SKM-1 treated with dmso at 0.1 percent for 144 hours (cell line): ENCODE data around the gene ZNF519.

ENCODE experiments used
- DNase-seq: peaks from one replicate; lab custom pipeline; 2025; ENCODE audit not compliant: unreplicated experiment; lab: John Stamatoyannopoulos, UW

ZNF519 gene

DNA sequence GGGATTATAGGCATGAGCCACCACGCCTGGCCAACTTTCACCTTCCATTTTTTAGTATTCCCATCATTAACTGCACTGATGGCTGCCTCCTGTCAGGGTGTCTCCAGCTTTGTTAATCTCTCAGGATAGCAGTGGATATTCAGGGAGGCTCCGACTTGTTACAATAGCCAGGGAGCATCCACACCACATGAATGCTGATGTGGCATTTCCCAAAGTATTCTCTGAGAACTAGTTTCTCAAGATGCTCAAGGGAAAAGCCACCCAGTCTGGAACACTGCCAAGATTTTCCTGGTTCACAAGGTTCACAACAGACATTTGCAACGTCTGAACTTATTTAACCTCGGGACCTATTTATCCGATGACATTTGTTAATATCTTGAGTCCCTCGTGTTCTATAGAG is 33.8 kb downstream of the ZNF519 start:
- DNase-seq: no peak

DNA sequence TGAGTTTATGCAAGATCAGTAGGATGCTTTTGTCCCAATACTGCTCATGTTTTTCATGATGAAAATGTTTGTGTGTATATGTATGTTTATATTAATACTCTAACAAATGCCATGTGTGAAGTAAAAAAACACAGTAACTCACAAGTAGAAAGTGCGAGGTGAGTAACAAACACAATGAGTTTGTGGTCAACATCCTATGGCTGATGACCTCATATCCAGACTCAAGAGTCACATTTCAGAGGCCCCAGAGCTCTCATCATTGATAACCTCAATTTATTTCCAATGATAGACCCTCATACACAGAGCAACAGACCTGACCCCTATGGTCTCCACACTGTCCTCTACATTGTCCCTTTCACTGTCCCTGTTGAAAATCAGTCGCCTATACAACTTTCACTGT is 34.5 kb downstream of the ZNF519 start:
- no peak for DNase-seq

DNA sequence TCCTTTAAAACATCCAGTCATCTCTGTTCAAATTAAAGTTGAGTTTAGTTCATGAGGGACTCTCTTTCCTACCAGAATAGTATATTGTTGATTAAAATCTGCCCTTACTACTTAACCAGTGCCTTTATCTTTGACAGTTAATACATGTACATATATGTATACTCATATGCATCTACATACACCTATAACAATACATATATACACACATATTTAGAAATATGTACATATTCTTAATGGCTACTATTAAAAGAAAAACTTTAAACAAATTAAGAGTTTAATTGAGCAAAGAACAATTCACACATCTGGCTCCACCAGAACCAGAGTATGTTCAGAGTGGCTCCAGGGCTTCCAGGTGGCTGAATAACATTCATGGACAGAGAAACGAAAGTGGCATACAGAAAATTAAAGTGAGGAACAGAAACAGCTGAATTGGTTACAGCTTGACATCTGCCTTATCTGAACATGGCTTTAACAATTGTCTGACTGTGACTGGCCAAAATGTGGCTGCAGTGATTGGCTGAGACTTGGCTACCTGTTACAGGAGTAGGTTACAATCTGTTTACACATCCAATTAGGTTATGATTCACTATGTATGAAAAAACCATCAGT is 38.8 kb downstream of the ZNF519 start:
- DNase-seq: no peak

DNA sequence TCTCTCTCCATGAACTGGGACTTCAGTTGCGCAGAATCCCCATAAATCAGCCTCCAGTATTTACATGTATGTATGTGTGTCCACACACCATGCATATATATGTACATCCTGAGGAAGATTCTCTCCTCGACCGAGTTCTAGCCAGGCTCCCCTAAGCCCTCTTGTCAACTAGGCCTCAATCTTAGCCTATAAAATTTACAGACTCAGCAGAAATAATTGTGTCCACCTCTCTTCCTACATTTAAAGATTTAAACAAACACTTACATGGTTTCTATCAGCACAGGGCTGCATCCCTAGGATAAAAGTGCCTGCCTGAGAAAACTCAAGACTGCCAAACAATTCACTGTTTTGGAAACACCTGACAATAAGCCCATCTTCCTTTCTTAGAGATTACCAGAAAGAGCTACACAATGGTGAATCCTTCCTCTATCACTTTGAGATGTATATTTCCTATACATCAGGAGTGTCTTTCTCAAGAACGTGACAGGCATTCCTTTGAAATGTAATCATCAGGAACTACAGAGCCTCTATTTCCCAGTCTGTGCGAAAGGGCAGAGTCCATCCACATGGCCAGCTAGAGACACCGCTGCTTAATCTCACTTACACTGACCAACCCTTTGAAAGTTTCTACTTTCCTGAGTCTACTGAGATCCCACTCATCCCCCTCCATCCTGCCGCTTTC is 39.5 kb downstream of the ZNF519 start:
- DNase-seq: no peak

DNA sequence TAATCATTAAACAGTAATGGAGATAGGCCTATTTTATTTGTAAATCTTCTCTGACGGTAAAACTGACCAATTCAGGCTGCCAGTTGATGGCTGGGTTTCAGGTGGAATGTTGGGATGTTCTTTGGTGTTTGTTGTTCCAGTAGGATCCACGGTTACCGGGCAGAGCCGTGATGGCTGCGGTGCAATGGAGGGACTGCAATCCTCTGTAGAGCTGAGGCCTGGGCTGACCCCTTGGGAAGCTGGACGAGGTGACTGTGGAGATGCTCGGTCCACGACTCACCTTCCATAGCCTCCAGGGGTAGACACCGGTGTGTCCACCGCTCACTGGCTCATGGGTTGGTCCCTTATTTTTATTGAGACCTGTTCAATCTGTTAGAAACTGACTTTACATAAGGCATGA is 42.5 kb downstream of the ZNF519 start:
- no peak for DNase-seq

DNA sequence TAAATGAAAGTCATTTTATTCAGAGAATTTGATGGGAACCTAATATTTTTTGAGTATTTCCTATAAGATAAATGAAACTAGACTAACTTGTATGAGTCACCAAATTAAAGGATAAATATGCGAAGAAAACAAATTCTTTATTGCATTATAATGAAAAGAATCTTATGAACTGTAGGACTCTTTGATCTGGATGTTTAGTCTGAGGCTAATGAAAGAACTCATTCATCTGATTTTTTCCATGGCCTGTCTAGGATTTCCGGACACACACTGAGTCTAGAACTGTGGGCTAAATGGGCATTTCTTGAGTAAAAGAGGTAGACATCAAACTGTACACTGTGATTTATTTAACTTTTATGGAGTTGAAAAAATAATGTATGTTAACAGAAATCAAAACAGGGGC is 43.0 kb downstream of the ZNF519 start:
- no peak for DNase-seq

DNA sequence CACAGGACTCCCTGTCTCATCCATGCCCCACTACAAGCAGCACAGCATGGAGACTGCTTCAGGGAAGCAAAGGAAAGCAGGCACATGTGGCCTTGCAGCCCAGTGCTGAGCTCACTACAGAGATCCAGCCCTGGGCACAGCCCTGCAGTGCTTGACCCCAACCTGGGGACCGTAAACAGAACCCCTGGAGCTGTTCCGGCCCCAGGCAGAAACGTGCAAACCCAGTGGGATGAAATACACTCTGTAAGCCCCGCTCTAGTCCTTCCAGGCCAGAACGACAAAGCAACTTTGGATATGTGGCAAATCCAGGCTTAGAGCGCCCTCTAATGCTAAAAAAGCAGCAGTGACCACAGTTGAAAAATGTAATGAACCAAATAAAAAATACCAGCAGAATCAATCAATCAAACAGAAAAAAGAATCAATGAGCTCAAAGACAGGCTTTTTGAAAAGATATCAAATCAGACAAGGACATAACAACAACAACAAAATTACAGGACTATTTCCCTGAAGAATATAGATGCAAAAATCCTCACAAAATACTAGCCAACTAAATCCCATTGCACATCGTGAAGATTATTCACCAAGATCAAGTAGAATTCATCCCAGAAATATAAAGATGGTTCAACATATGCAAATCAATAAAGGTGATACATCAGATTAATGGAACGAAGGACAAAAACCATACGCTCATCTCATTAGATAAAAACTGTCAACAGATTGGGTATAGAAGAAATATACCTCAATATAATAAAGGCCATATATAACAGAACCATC is 45.6 kb downstream of the ZNF519 start:
- peak; percentile 15 for DNase-seq

DNA sequence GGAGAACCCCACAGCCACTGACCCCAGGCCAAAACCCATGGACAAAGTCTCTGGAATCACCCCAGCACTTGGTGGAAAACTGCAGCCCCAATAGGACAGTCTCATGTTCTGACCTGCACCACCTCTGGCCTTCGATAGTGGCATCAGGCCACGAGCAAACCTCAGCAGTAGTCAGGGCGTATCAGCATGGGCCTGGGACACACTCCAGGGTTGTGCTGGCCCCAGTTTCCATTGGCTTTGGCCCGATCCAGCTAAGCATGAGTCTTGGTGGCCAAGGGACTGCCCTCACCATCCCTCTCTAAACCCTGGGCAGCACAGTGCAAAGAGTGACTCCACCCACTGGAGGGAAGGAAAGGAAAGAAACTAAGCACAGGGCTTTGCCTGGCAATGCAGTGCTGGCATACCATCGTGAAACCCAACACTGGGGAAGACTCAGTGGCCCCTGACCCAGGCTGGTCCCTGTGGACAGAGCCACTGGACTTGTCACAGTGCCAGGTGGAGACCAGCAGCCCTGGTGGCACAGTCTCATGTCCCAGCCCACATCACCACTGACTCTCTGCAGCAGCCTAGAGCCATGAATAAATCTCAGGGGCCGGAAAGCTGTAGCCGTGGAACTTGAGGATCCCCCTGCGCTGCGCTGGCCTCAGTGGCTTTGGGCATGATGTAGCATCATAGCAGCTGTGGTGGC is 46.3 kb downstream of the ZNF519 start:
- no peak for DNase-seq

DNA sequence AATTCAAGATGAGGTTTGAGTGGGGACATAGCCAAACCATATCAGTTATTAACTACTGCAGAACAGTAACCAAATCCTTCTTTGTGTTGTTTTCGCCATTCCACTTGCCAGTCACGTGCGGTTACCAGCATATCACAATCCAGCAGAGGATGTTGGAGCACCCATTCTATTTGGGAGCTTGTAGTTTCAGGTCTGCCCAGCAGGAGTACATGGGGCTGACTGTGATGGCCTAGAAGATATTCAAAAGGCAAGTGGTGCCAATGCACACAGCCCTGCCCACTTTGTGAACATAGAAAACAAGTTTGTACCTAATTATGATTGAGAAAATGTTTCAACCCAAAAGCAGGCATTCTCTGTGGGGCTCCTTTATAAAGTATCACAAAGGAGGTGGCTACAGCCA is 57.0 kb downstream of the ZNF519 start:
- no peak for DNase-seq

DNA sequence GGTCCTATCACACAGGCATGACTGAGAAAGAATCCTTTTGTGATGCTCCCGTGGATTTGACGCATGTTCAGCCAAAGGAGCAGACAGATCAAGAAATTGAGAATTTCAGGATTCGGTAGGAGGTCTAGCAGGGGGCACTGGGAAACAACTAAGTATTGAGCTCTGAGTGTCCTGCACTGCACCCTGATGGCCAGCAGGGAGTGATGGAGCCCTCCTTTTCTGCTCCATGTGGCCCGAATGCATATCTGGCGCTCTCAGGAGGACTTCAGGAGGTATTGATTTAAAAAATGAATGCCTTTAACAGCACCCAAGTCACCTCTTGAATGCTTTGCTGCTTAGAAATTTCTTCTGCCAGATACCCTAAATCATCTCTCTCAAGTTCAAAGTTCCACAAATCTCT is 58.0 kb downstream of the ZNF519 start:
- DNase-seq: no peak

DNA sequence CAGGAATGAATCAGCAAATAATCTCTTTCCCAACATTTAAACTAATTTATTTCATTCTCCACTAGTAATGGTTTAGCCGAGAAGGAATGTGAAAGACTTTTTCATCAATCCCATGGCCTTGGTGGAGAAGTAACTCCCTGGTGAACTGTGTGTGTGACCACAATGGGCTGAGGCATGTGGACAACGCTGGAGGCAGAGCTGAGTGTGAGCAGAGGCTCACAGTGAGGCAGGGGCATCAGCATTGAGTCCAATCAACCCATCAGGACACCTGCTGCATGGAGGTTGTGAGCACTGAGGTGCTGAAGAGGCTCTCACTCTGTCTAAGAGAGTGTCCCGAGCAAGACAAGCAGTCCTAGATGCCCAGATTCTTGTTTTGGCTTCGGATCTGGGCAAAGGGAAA is 78.6 kb downstream of the ZNF519 start:
- no peak for DNase-seq
